ENCODE data around the gene CHMP4A.

- no peak for TF ChIP-seq CTCF (IDR thresholded peaks at IDR 0.05)
- no peak for TF ChIP-seq POLR2A (IDR thresholded peaks at IDR 0.05)
- no peak for TF ChIP-seq EP300 (IDR thresholded peaks at IDR 0.05)
Observed at GRCh38 chr14:24172261-24172860, 40.9 kb downstream of the CHMP4A start.
